ENCODE results near the gene TMEM225.
"Not testable (repeated sequence)": the region's sequence is repeated elsewhere in the genome, so short reads cannot be mapped to it uniquely, and the experiment has no call there.

TMEM225 gene

GRCh38 chr11:123885570-123885969 is at the start of gene TMEM225:
TMEM225 (minus strand) TSS chr11:123885670; CDS start chr11:123885425, 245 bp downstream.
- DNase-seq = no peak

- no peak for DNase-seq
Observed at GRCh38 chr11:123924027-123924426, 38.6 kb upstream of the TMEM225 start.

GRCh38 chr11:123920943-123921342 is 35.5 kb upstream of the TMEM225 start:
- no peak for DNase-seq

GRCh38 chr11:123905826-123906225 is 20.4 kb upstream of the TMEM225 start:
- no peak for DNase-seq

- no peak for DNase-seq
Observed at GRCh38 chr11:123904932-123905331, 19.5 kb upstream of the TMEM225 start.

GRCh38 chr11:123903932-123904331 is 18.5 kb upstream of the TMEM225 start:
- no peak for DNase-seq

- no peak for DNase-seq
Observed at GRCh38 chr11:123901867-123902266, 16.4 kb upstream of the TMEM225 start, which contains the start of gene OR8D4. OR8D4 (plus strand) TSS chr11:123902167; CDS start chr11:123906432, 4,265 bp downstream.

GRCh38 chr11:123899792-123900191 is 14.3 kb upstream of the TMEM225 start:
- DNase-seq = no peak

- DNase-seq = no peak
Observed at GRCh38 chr11:123892031-123892430, 6.6 kb upstream of the TMEM225 start.

GRCh38 chr11:123880912-123881311 is 4.6 kb downstream of the TMEM225 start:
- no peak for DNase-seq

GRCh38 chr11:123867795-123868194 is 17.7 kb downstream of the TMEM225 start:
- DNase-seq = not testable (repeated sequence)

GRCh38 chr11:123865293-123865692 is 20.2 kb downstream of the TMEM225 start:
- not testable (repeated sequence) for DNase-seq

GRCh38 chr11:123859731-123860130 is 25.7 kb downstream of the TMEM225 start:
- no peak for DNase-seq

- no peak for DNase-seq
Observed at GRCh38 chr11:123856444-123856843, 29.0 kb downstream of the TMEM225 start.

GRCh38 chr11:123853038-123853437 is 32.4 kb downstream of the TMEM225 start:
- no peak for DNase-seq

GRCh38 chr11:123852321-123852720 is 33.1 kb downstream of the TMEM225 start:
- DNase-seq = no peak

GRCh38 chr11:123851110-123851509 is 34.4 kb downstream of the TMEM225 start:
- DNase-seq = no peak

GRCh38 chr11:123841174-123841573 is 44.3 kb downstream of the TMEM225 start:
- DNase-seq = no peak

GRCh38 chr11:123839131-123839530 is 46.3 kb downstream of the TMEM225 start:
- no peak for DNase-seq

GRCh38 chr11:123838659-123839058 is 46.8 kb downstream of the TMEM225 start:
- DNase-seq = no peak

- no peak for DNase-seq
Observed at GRCh38 chr11:123838199-123838598, 47.3 kb downstream of the TMEM225 start.

GRCh38 chr11:123833095-123833494 is 52.4 kb downstream of the TMEM225 start:
- DNase-seq = no peak

Measured in DMS 273 treated with DMSO at 0.1 percent for 48 hours (cell line).